AG04450 (cell line): Measurements from ENCODE around the gene EXOC6. TPM values are rescaled to one million over a fixed set of nuclear protein-coding genes. Genes with fewer than 3 reads are reported as not detected.
A peak's percentile ranks its signal among the peaks of the same experiment; 100 is the strongest.

ENCODE experiments used
- CTCF ChIA-PET: fragments of 300-600, 350-600 bp; formaldehyde crosslinking; extraction: SDS; loops from one replicate; lab custom pipeline; 2022; ENCODE audit warnings: antibody characterized with exemption, inconsistent platforms; lab: Charles Lee
- POLR2A ChIA-PET: fragments of 350-600 bp; formaldehyde crosslinking; extraction: SDS; loops from one replicate; lab custom pipeline; 2021; ENCODE audit warnings: antibody characterized with exemption, inconsistent platforms; lab: Yijun Ruan, JAX
- DNase-seq: peaks from one replicate; pipeline ENCODE4 v3.0.0-alpha.2; 2011; ENCODE audit warnings: low read depth, low spot score
- H3K27ac ChIP-seq: one replicate; pipeline ENCODE4 v1.5.1; 2012; ENCODE audit warnings: low read depth, low read length, control low read depth
- H3K27me3 ChIP-seq: one replicate; pipeline ENCODE4 v1.6.0; 2012; ENCODE audit warnings: low read length; ENCODE audit not compliant: control insufficient read depth, insufficient read depth
- H3K4me3 ChIP-seq: 2 replicates; pipeline ENCODE4 v1.5.1; 2011; ENCODE audit warnings: mild to moderate bottlenecking, low read depth, low read length, control low read depth
- H3K9me3 ChIP-seq: 2 replicates; pipeline ENCODE4 v1.5.1; 2012; ENCODE audit warnings: low read length; ENCODE audit not compliant: control insufficient read depth, insufficient read depth
- polyA plus RNA-seq: library from polyadenylated mRNA; depleted of rRNA; stranded (reverse); fragments of >200 nt; gene quantifications from 2 replicates; pipeline ENCODE4 v1.2.3, GENCODE V29; 2011
- TF ChIP-seq, protein P1 (sequence below): IDR thresholded peaks from 2 replicates; pipeline ENCODE4 v1.5.1; 2011; ENCODE audit warnings: low read depth, low read length, control low read depth, inconsistent platforms

The EXOC6 gene
- polyA plus RNA-seq, 1 experiment = 21.8 TPM

- H3K27ac ChIP-seq = no peak overlapping the region
- H3K27me3 ChIP-seq = peaks cover 78% of the 10 kb centered on the region
- POLR2A ChIA-PET = no interaction called here
- DNase-seq = no peak
- no peaks in the 10 kb centered on the region; the same call in 1 of the 2 replicates for H3K9me3 ChIP-seq
- no peak overlapping the region for H3K4me3 ChIP-seq
- TF ChIP-seq, protein P1, sequence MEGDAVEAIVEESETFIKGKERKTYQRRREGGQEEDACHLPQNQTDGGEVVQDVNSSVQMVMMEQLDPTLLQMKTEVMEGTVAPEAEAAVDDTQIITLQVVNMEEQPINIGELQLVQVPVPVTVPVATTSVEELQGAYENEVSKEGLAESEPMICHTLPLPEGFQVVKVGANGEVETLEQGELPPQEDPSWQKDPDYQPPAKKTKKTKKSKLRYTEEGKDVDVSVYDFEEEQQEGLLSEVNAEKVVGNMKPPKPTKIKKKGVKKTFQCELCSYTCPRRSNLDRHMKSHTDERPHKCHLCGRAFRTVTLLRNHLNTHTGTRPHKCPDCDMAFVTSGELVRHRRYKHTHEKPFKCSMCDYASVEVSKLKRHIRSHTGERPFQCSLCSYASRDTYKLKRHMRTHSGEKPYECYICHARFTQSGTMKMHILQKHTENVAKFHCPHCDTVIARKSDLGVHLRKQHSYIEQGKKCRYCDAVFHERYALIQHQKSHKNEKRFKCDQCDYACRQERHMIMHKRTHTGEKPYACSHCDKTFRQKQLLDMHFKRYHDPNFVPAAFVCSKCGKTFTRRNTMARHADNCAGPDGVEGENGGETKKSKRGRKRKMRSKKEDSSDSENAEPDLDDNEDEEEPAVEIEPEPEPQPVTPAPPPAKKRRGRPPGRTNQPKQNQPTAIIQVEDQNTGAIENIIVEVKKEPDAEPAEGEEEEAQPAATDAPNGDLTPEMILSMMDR = no peak
- CTCF ChIA-PET = interaction anchor here (0.6 to 5.3 kb wide), 2 partner anchors 57 to 289 kb away, joined by 3 to 15 read pairs; no protein-coding TSS in a partner anchor
Observed at GRCh38 chr10:93063144-93063976, 215.0 kb downstream of the EXOC6 start.

DNA sequence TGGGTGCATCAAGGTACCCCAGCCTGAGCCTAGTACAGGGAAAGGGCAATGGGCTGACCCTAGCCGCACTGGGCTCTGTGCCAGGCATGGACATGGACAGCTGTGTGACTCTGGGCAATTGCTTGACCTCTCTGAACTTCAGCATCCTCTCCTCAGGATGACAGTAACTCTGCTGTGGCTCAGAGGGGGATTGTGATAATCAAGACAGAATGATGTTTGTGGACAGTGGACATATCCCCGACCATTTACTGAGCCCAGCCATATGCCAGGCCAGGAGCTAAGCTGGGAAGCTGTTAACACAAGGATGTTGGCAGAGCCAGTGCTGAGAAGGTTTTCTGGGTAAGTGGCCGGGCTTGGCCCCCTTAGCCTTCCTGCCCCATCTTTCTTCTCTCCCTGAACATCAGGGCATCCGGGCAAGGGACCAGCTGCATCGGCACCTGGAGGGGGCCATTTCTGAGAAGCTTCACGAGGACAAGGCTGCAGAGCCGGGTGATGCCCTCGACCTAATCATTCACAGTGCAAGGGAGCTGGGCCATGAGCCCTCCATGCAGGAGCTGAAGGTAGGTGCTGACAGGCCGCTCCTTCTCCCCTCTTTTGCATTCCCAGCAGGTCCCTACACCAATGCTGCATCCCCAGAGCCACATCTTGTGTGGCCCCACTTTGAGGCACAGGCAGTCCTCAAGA lies 215.8 kb downstream of the EXOC6 start:
- TF ChIP-seq, protein P1 = no peak
- no peak overlapping the region for H3K27ac ChIP-seq
- ChIA-PET CTCF (interaction anchor here (0.5 to 5.3 kb wide), 4 partner anchors 16 to 431 kb away, joined by 3 to 15 read pairs (median 4); no protein-coding TSS in a partner anchor), POLR2A (no interaction called here)
- H3K4me3 ChIP-seq = no peak overlapping the region
- H3K9me3 ChIP-seq = no peaks in the 10 kb centered on the region; the same call in 1 of the 2 replicates
- DNase-seq = no peak
- peaks cover 85% of the 10 kb centered on the region for H3K27me3 ChIP-seq

GRCh38 chr10:93064874-93065660 lies 216.7 kb downstream of the EXOC6 start:
- H3K4me3 ChIP-seq = no peak overlapping the region
- H3K27ac ChIP-seq = no peak overlapping the region
- DNase-seq = no peak
- H3K9me3 ChIP-seq = no peaks in the 10 kb centered on the region; the same call in 1 of the 2 replicates
- CTCF ChIA-PET = interaction anchor here (0.5 to 5.3 kb wide), 7 partner anchors 8 to 430 kb away, joined by 3 to 15 read pairs (median 3); no protein-coding TSS in a partner anchor
- TF ChIP-seq, protein P1 = no peak
- POLR2A ChIA-PET = no interaction called here
- peaks cover 93% of the 10 kb centered on the region for H3K27me3 ChIP-seq

DNA sequence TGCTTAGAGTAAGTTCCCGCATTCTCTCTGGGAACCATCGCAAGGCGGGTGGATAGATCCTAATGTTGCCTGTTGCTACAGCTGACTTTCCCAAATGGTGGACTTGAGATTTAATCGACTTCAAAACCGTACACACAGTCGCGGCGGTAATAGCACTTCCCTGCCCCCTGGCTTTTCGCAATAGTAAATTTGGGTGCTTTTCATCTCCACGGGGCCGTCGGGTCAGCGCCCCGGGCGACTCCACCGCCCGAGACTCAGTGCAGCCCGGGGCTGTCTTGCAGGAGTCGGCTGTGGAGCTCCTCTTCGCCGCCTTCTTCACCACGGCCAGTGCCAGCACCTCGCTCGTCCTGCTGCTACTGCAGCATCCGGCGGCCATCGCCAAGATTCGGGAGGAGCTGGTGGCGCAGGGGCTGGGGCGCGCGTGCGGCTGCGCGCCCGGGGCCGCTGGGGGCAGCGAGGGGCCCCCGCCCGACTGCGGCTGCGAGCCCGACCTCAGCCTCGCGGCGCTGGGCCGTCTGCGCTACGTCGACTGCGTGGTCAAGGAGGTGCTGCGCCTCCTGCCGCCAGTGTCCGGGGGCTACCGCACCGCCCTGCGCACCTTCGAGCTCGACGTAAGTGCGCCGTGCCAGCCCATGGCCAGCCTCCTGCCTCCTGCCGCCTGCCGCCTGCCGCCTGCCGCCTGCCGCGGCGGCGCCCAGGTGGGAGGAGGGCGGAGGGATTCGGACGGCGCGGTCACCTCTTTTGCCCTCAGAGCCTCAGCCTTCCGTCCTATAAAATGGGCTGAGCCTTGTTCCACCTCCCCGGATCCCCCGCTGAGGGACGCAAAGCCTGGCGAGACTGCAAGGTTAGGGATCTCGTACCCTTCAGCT lies 217.6 kb downstream of the EXOC6 start:
- ChIA-PET POLR2A (no interaction called here), CTCF (interaction anchor here (0.8 to 5.3 kb wide), 4 partner anchors 9 to 181 kb away, joined by 3 to 15 read pairs (median 4); no protein-coding TSS in a partner anchor)
- no peak overlapping the region for H3K27ac ChIP-seq
- peaks cover 92% of the 10 kb centered on the region for H3K27me3 ChIP-seq
- TF ChIP-seq, protein P1 = no peak
- no peak for DNase-seq
- H3K4me3 ChIP-seq = peak overlapping the region; percentile 22; the same call in 1 of the 2 replicates
- H3K9me3 ChIP-seq = no peaks in the 10 kb centered on the region; the same call in 1 of the 2 replicates
